ENCODE data around the gene TPRG1.
"Not testable (repeated sequence)": the region's sequence is repeated elsewhere in the genome, so short reads cannot be mapped to it uniquely, and the experiment has no call there.

- TF ChIP-seq POLR2A, CTCF, EP300, POLR2AphosphoS5 (IDR thresholded peaks at IDR 0.05): not testable (repeated sequence)
Measured at GRCh38 chr3:189329630-189330029, 157.9 kb downstream of the TPRG1 start.

Data from gastroesophageal sphincter (tissue), 3 donors.